Astrocyte of the spinal cord (primary cell): ENCODE measurements around the gene GNAO1.
"Not testable (repeated sequence)": the region's sequence is repeated elsewhere in the genome, so short reads cannot be mapped to it uniquely, and the experiment has no call there.

Source experiments
- DNase-seq: peaks from one replicate; pipeline ENCODE4 v3.0.0; 2011; ENCODE audit warnings: low read depth, low spot score
- H3K4me3 ChIP-seq: 2 replicates; pipeline ENCODE4 v1.5.1; 2011; ENCODE audit warnings: low read depth, mild to moderate bottlenecking, low read length, moderate library complexity
- CTCF ChIP-seq: IDR thresholded peaks from 2 replicates; pipeline ENCODE4 v1.5.1; 2012; ENCODE audit warnings: low read depth, mild to moderate bottlenecking, low read length, inconsistent platforms
- in situ Hi-C: cut with HindIII; loops from 2 replicates; pipeline ENCODE4 v1.10.0; 2017; ENCODE audit warnings: low sequenced_read_pairs

The GNAO1 gene

GRCh38 chr16:56369202-56369601 is 177.9 kb downstream of the GNAO1 start:
- no peak for DNase-seq
- H3K4me3 ChIP-seq, result no peak overlapping the region
- TF ChIP-seq CTCF, result no peak
- in situ Hi-C loops, result no loop called here

GRCh38 chr16:56370185-56370874 is 179.0 kb downstream of the GNAO1 start:
- H3K4me3 ChIP-seq, result no peak overlapping the region
- TF ChIP-seq CTCF, result no peak
- no peak for DNase-seq
- in situ Hi-C loops, result no loop called here

DNA sequence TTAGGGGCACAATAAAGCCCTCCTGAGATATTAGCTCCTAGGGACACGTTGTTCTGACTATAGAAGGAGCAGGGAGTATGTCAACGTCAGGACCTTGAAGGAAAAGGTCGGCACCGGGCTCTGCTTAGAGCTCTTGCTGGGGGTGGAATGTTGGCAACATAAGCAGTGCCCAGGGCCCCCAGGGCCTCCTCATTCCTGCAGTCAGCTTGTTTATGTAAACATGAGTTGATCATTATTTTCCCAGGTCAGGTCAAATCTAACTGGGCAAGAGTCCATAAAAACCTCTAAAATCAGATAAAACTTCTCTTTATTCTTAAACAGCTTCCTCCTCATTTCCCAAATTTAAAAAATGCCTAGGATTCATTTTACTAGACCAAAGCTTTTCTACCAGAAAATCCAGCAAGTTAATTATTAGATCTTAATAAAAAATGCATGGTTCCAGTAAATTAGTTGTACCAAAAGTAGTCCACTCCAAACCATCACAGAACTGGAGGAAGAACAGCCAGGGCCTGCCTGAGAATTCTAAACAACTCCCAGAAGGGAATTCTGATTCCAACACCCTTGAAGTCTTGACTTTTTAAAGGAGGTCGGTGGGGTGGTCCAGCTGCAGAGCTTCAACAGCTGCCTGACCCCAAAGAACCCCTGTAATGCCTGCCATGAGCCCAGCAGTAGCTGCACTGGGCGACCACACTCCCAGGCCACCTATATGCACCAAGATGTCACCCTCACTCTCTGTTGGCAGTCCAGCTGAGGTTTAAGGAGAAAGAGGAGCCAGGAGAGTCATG is 179.8 kb downstream of the GNAO1 start:
- peak; percentile 25 for DNase-seq
- no peak for TF ChIP-seq CTCF

DNA sequence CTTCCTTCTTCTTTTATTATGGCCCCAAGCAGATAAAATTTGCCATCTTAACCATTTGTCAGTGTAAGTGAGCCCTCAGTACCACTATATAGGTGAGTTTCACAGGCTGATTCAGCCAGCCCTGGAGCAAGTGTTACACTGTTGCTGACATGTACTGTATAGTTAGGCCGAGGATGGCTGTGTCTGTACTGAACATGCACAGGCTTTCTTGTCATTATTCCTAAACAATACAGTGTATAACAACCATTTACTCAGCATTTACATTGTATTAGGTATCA is 180.3 kb downstream of the GNAO1 start:
- DNase-seq, result no peak
- H3K4me3 ChIP-seq, result no peak overlapping the region
- in situ Hi-C loops, result no loop called here
- TF ChIP-seq CTCF, result no peak

More for the DNA sequence above, 179.8 kb downstream of the GNAO1 start:
- in situ Hi-C loops, result no loop called here
- no peak overlapping the region for H3K4me3 ChIP-seq

DNA sequence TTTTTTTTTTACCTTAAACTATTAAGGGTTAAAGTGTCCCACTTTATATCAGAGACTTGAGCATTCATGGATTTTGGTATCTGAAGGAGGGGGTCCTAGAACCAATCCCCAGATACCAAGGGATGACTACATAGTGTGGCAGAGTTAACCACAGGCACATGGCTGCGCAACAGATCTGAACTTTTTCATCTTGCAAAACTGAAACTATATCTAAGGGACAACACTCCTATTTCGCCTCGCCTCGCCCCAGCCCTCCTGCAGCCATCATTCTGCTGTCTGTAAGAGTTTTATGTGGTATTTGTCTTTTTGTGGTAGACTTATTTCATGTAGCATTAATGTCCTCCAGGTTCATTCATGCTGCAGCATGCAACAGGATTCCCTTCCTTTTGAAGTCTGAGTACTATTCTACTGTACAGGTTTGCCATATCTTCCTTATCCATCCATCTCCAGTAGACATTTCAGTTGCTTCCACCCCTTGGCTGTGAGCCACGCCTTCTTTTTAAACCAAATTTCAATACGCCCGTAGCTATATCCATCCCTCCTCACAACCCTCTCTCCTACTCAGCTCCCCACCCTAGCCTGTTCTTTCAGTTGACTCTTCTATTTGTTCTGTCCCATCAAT is 180.8 kb downstream of the GNAO1 start:
- in situ Hi-C loops, result no loop called here
- H3K4me3 ChIP-seq, result no peak overlapping the region
- no peak for DNase-seq
- TF ChIP-seq CTCF, result no peak

DNA sequence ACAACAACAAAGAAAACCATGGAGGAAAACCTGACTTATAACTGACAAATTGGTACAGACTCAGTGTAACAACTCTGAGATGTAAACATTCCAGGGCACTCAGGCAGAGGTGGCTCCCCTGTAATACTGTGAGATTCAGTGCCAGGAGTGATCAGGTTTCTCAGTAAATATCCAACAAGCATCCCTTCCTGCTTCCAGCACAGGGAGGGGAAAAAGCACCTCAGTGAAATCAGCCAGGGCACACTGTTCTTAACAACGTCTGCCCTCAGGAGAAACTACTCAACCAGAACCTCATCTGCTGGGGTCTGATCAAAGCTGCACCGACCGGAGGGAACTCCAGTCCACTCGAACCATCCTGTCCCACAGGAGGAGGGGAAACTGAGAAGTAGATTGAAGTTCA is 181.7 kb downstream of the GNAO1 start:
- H3K4me3 ChIP-seq, result no peak overlapping the region
- no peak for DNase-seq
- in situ Hi-C loops, result no loop called here
- TF ChIP-seq CTCF, result no peak

- DNase-seq, H3K4me3 ChIP-seq, in situ Hi-C loops: not testable (repeated sequence)
These were observed 184.5 kb downstream of the GNAO1 start for GRCh38 chr16:56375792-56376191.

DNA sequence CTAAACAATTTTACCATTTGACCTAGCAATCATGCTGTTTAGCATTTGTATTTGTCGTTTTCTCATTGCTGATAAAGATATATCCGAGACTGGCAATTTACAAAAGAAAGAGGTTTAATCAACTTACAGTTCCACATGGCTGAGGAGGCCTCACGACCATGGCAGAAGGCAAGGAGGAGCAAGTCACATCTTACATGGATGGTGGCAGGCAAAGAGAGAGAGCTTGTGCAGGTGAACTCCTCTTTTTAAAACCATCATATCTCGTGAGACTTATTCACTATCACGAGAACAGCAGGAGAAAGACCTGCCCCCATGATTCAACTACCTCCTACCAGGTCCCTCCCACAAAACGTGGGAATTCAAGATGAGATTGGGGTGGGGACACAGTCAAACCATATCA is 187.8 kb downstream of the GNAO1 start:
- in situ Hi-C loops, H3K4me3 ChIP-seq, DNase-seq: not testable (repeated sequence)

- in situ Hi-C loops, DNase-seq, H3K4me3 ChIP-seq: not testable (repeated sequence)
These were observed 189.6 kb downstream of the GNAO1 start for GRCh38 chr16:56380778-56381485.
